Type B pancreatic cell (in vitro differentiated cells): ENCODE data around the gene ADAMTS17. TPM values are rescaled to one million over a fixed set of nuclear protein-coding genes. Genes with fewer than 3 reads are reported as not detected.

ENCODE experiments used
- DNase-seq: peaks from one replicate; pipeline ENCODE4 v3.0.0; 2021; ENCODE audit warnings: mixed read lengths; ENCODE audit not compliant: unreplicated experiment; ENCODE audit errors: extremely low spot score
- H3K27ac Mint-ChIP-seq: 2 replicates; pipeline ENCODE4 v1.8.0; 2021; ENCODE audit warnings: mild to moderate bottlenecking, mixed read lengths
- H3K27me3 Mint-ChIP-seq: 2 replicates; pipeline ENCODE4 v1.8.0; 2021; ENCODE audit warnings: mixed read lengths
- H3K36me3 Mint-ChIP-seq: 2 replicates; pipeline ENCODE4 v1.8.0; 2021; ENCODE audit warnings: mixed read lengths
- H3K4me1 Mint-ChIP-seq: one replicate; pipeline ENCODE4 v1.8.0; 2021; ENCODE audit warnings: mixed read lengths; ENCODE audit not compliant: unreplicated experiment
- H3K4me3 Mint-ChIP-seq: 2 replicates; pipeline ENCODE4 v1.8.0; 2021; ENCODE audit warnings: mild to moderate bottlenecking, mixed read lengths
- H3K9me3 Mint-ChIP-seq: 2 replicates; pipeline ENCODE4 v1.8.0; 2021; ENCODE audit warnings: mixed read lengths
- total RNA-seq: library from RNA; stranded (reverse); gene quantifications from 2 replicates; pipeline ENCODE4 v1.2.1, GENCODE V29; 2021; ENCODE audit warnings: low replicate concordance
- TF ChIP-seq, protein P1 (sequence below): fragments of 200-600 bp; sonication (generic); conservative IDR thresholded peaks from 2 replicates; pipeline ENCODE4 v1.5.0; 2021; ENCODE audit warnings: antibody characterized with exemption, mild to moderate bottlenecking

ADAMTS17 gene
- total RNA-seq, 1 donor from 2014 or later: 18.3 TPM

DNA sequence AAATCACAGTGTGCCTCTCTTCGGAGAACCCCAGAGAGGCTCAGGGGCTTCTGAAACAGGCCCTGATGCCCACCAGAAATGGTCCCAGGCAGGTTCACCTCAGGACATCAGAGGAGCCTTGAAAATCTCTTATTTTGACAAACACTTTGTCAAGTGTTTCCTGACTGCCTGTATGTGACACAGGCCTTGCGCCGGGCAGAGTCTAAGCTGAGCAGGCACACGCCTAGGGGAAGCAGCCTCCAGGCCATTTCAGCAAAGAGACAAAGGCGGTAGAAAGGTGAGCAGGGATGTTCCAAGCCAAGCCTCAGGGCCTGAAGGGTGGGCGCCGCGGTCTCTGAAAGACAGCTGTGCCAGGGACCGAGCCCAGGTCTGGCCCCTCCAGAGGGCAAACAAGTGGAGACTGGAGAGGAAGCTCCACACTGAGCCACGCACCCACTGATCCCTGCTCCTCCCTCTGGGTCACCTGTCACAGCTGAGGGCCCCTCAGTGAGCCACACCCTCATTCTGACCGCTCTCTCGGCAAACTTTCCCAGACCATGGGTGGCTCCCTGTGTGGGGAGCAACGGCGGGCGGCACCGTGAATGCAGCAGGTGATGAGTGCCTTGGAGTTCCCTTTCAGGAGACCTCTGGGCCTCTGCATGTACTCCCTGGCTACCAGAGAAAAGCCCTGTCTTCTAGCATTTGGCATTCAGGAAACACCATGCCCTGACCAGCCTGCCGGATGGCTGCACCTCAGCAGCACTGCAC lies 136.1 kb downstream of the ADAMTS17 start:
- Mint-ChIP-seq H3K27ac (peak overlapping the region; percentile 93), H3K4me1 (peaks cover 35% of the 10 kb centered on the region), H3K9me3 (no peaks in the 10 kb centered on the region), H3K27me3 (no peaks in the 10 kb centered on the region), H3K4me3 (peak overlapping the region; percentile 66), H3K36me3 (peaks cover 6% of the 10 kb centered on the region)
- no peak for DNase-seq
- TF ChIP-seq, protein P1, sequence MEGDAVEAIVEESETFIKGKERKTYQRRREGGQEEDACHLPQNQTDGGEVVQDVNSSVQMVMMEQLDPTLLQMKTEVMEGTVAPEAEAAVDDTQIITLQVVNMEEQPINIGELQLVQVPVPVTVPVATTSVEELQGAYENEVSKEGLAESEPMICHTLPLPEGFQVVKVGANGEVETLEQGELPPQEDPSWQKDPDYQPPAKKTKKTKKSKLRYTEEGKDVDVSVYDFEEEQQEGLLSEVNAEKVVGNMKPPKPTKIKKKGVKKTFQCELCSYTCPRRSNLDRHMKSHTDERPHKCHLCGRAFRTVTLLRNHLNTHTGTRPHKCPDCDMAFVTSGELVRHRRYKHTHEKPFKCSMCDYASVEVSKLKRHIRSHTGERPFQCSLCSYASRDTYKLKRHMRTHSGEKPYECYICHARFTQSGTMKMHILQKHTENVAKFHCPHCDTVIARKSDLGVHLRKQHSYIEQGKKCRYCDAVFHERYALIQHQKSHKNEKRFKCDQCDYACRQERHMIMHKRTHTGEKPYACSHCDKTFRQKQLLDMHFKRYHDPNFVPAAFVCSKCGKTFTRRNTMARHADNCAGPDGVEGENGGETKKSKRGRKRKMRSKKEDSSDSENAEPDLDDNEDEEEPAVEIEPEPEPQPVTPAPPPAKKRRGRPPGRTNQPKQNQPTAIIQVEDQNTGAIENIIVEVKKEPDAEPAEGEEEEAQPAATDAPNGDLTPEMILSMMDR: no peak

DNA sequence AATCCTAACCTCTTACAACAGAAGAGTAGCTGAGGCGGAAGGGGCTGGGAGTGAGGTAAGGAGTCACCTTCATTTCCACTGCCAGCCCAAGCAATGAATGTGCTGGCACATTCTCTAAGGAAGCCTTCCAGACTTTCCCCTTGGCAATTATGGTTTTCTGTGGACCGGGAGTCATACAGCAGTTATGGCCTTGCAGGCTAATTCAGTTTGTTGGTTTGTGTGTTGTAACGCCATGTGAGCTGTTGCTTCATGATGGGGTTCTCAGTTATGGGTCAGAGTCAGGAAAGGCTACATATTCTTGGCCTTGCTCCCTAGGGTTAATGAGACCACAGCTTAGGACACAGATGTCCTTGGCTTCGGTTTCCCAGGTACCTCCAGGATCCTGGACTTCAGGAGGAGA lies 137.0 kb downstream of the ADAMTS17 start:
- Mint-ChIP-seq H3K4me1 (peaks cover 35% of the 10 kb centered on the region), H3K27ac (no peak overlapping the region), H3K27me3 (no peaks in the 10 kb centered on the region), H3K36me3 (peaks cover 6% of the 10 kb centered on the region), H3K4me3 (no peak overlapping the region), H3K9me3 (no peaks in the 10 kb centered on the region)
- TF ChIP-seq, protein P1: no peak
- no peak for DNase-seq

DNA sequence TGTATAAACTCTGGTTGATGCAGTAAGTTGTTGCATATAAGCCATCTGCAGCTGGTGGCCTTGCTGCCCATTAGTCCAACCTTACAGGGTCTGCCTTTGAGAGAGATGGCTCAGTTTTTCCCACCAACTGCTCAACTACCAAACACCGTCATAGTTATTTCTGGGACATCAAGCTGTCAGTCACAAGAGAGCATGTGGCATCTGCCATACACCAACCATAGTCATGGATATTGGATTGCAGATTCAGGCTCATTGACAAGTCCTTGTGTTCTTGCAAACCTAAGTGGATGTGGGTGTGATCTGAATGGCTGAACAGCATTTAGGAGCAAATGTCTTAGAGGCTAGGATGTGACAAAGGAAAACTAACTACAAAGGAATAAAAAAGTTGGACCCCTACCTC lies 137.6 kb downstream of the ADAMTS17 start:
- peaks cover 35% of the 10 kb centered on the region for H3K4me1 Mint-ChIP-seq
- H3K36me3 Mint-ChIP-seq: peaks cover 6% of the 10 kb centered on the region
- H3K9me3 Mint-ChIP-seq: no peaks in the 10 kb centered on the region
- TF ChIP-seq, protein P1: no peak
- H3K27me3 Mint-ChIP-seq: no peaks in the 10 kb centered on the region
- no peak for DNase-seq
- H3K27ac Mint-ChIP-seq: peak overlapping the region; percentile 69
- H3K4me3 Mint-ChIP-seq: no peak overlapping the region

- H3K27ac Mint-ChIP-seq: peak overlapping the region; percentile 86
- H3K36me3 Mint-ChIP-seq: peaks cover 6% of the 10 kb centered on the region
- TF ChIP-seq, protein P1: no peak
- peak overlapping the region; percentile 62 for H3K4me3 Mint-ChIP-seq
- H3K4me1 Mint-ChIP-seq: peaks cover 47% of the 10 kb centered on the region
- no peak for DNase-seq
- no peaks in the 10 kb centered on the region for H3K27me3 Mint-ChIP-seq
- no peaks in the 10 kb centered on the region for H3K9me3 Mint-ChIP-seq
Measured at GRCh38 chr15:100202309-100202960, 139.3 kb downstream of the ADAMTS17 start.

DNA sequence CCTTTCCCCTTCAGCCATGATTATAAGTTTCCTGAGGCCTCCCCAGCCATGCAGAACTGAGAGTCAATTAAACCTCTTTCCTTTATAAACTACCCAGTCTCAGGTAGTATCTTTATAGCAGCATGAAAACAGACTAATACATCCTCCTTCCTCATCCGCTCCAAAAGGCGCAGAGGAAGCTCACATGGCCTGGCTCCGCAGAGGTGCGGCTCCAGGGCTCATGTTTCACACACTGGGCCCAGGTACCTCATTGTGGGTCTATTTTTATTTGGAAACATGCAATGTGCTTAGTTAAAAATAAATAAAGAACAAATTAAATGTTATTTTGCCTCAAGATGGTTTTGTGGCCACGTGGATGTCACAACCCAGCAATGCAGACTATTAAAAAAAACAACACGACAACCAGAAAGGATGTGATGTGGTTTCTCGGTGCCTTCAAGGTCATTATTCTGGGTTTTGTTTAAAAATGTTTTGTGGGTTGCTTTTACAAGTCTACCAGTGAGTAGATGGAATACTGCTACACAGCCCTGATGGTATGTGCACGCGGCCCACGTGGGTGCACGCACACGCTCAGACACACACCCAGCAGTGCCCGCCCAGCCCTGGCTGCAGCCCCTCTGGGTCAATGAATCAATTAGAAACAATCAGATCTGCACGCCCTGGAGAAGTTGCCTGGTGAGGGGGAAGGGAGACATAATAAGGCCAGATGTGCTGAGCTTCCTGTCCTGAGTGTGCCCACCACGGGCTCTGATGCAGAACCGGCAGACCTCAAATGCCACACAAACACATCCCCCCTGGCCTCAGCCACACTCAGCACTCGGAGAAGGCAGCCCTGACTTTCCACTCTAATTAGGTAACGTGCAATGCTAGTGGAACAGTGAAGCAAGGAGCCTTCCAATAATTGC lies 140.1 kb downstream of the ADAMTS17 start:
- H3K9me3 Mint-ChIP-seq: no peaks in the 10 kb centered on the region
- H3K27ac Mint-ChIP-seq: peak overlapping the region; percentile 86
- peaks cover 6% of the 10 kb centered on the region for H3K36me3 Mint-ChIP-seq
- H3K4me3 Mint-ChIP-seq: peak overlapping the region; percentile 62
- TF ChIP-seq, protein P1: no peak
- H3K27me3 Mint-ChIP-seq: no peaks in the 10 kb centered on the region
- H3K4me1 Mint-ChIP-seq: peaks cover 40% of the 10 kb centered on the region
- peak; percentile 68 for DNase-seq
